ENCODE measurements around the gene ZNF554. TPM values are rescaled to one million over a fixed set of nuclear protein-coding genes. Genes with fewer than 3 reads are reported as not detected.

Gene ZNF554
- total RNA-seq, 4 donors from 2014 or later: 2.1 to 15.8 (median 5.0) TPM

- DNase-seq: no peak
- no peak overlapping the region for H3K4me3 ChIP-seq
- H3K36me3 ChIP-seq: no peaks in the 10 kb centered on the region
- no peaks in the 10 kb centered on the region for H3K27me3 ChIP-seq
- intact Hi-C loops (cut with DNase I; ENCODE audit: low total_unique reads): no loop called here
- H3K4me1 ChIP-seq: no peaks in the 10 kb centered on the region
- TF ChIP-seq POLR2A (IDR thresholded peaks at IDR 0.05) (no peak), CTCF (IDR thresholded peaks at IDR 0.05) (no peak)
- H3K27ac ChIP-seq: no peak overlapping the region
- peaks cover 0 to 46% of the 10 kb centered on the region in 2 donors for H3K9me3 ChIP-seq
These were observed 30.7 kb downstream of the ZNF554 start for GRCh38 chr19:2850256-2850925.

- Histone ChIP-seq H3K27ac (no peak overlapping the region), H3K9me3 (peaks cover 0 to 54% of the 10 kb centered on the region in 2 donors), H3K36me3 (no peaks in the 10 kb centered on the region), H3K27me3 (no peaks in the 10 kb centered on the region), H3K4me3 (no peak overlapping the region), H3K4me1 (no peaks in the 10 kb centered on the region)
- TF ChIP-seq POLR2A (IDR thresholded peaks at IDR 0.05) (no peak), CTCF (IDR thresholded peaks at IDR 0.05) (no peak)
- intact Hi-C loops (cut with DNase I; ENCODE audit: low total_unique reads): no loop called here
- no peak for DNase-seq
These were observed 32.9 kb downstream of the ZNF554 start for GRCh38 chr19:2852598-2852997.

- H3K36me3 ChIP-seq: no peaks in the 10 kb centered on the region
These were observed 33.4 kb downstream of the ZNF554 start for GRCh38 chr19:2853015-2853606.

GRCh38 chr19:2854849-2855248 lies 35.2 kb downstream of the ZNF554 start:
- H3K27me3 ChIP-seq: no peaks in the 10 kb centered on the region
- no peaks in the 10 kb centered on the region for H3K4me1 ChIP-seq
- peaks cover 0 to 54% of the 10 kb centered on the region in 2 donors for H3K9me3 ChIP-seq
- no peak for DNase-seq
- no peaks in the 10 kb centered on the region for H3K36me3 ChIP-seq
- H3K27ac ChIP-seq: no peak overlapping the region
- TF ChIP-seq POLR2A (IDR thresholded peaks at IDR 0.05): no peak
- TF ChIP-seq CTCF (IDR thresholded peaks at IDR 0.05): no peak
- no peak overlapping the region for H3K4me3 ChIP-seq
- intact Hi-C loops (cut with DNase I; ENCODE audit: low total_unique reads): no loop called here

More at GRCh38 chr19:2853015-2853606, 33.4 kb downstream of the ZNF554 start:
- no peak for DNase-seq
- intact Hi-C loops (cut with DNase I; ENCODE audit: low total_unique reads): no loop called here
- Histone ChIP-seq H3K9me3 (peaks cover 0 to 54% of the 10 kb centered on the region in 2 donors), H3K27ac (no peak overlapping the region), H3K27me3 (no peaks in the 10 kb centered on the region), H3K4me1 (no peaks in the 10 kb centered on the region), H3K4me3 (no peak overlapping the region)
- TF ChIP-seq POLR2A (IDR thresholded peaks at IDR 0.05) (no peak), CTCF (IDR thresholded peaks at IDR 0.05) (no peak)

GRCh38 chr19:2856457-2857050 lies 36.9 kb downstream of the ZNF554 start:
- Histone ChIP-seq H3K9me3 (peaks cover 0 to 45% of the 10 kb centered on the region in 2 donors), H3K27me3 (no peaks in the 10 kb centered on the region), H3K36me3 (no peaks in the 10 kb centered on the region), H3K27ac (no peak overlapping the region), H3K4me1 (no peaks in the 10 kb centered on the region), H3K4me3 (no peak overlapping the region)
- intact Hi-C loops (cut with DNase I; ENCODE audit: low total_unique reads): no loop called here
- TF ChIP-seq CTCF (IDR thresholded peaks at IDR 0.05) (no peak), POLR2A (IDR thresholded peaks at IDR 0.05) (no peak)
- no peak for DNase-seq
